DND-41 (cell line): ENCODE results near the gene IVD.

ENCODE experiments used
- CTCF ChIP-seq: IDR thresholded peaks from 2 replicates; pipeline ENCODE4 v1.5.1; 2012; ENCODE audit warnings: borderline replicate concordance, low read length, moderate library complexity, mild to moderate bottlenecking; ENCODE audit not compliant: poor library complexity, severe bottlenecking; ENCODE audit errors: extremely low read depth
- EZH2 ChIP-seq: IDR thresholded peaks from 3 replicates; pipeline ENCODE4 v1.6.1; 2012; ENCODE audit warnings: borderline replicate concordance, low read depth, mild to moderate bottlenecking, moderate library complexity, low read length, inconsistent platforms; ENCODE audit not compliant: severe bottlenecking

- TF ChIP-seq CTCF, result no peak
- TF ChIP-seq EZH2, result no peak
Measured at GRCh38 chr15:40418126-40418525, 12.5 kb downstream of the IVD start.
